ENCODE data around the gene ITM2C. TPM values are rescaled to one million over a fixed set of nuclear protein-coding genes. Genes with fewer than 3 reads are reported as not detected.

ITM2C gene
- total and polyA plus RNA-seq, 9 donors: 52.3 to 96.2 (median 67.8) TPM

- intact Hi-C loops (cut with DNase I): no loop called here
- Histone ChIP-seq H3K27me3 (no peaks in the 10 kb centered on the region), H3K4me3 (no peak overlapping the region), H3K36me3 (no peaks in the 10 kb centered on the region), H3K4me1 (ENCODE audit: insufficient read depth) (peaks cover 6% of the 10 kb centered on the region), H3K27ac (no peak overlapping the region), H3K9me3 (no peaks in the 10 kb centered on the region)
- 65 to 70% (median 68%) methylated on average over 19 of the region's 19 CpGs for WGBS, 3 donors
- TF ChIP-seq POLR2A (IDR thresholded peaks at IDR 0.05) (no peak), CTCF (IDR thresholded peaks at IDR 0.05) (no peak), EP300 (IDR thresholded peaks at IDR 0.05) (no peak)
- DNase-seq: no peak
Observed at GRCh38 chr2:230868947-230869913, 4.5 kb downstream of the ITM2C start.

GRCh38 chr2:230869914-230870543, 5.3 kb downstream of the ITM2C start:
- no peak for DNase-seq
- Histone ChIP-seq H3K27ac (no peak overlapping the region), H3K4me1 (ENCODE audit: insufficient read depth) (peaks cover 5% of the 10 kb centered on the region)

DNA sequence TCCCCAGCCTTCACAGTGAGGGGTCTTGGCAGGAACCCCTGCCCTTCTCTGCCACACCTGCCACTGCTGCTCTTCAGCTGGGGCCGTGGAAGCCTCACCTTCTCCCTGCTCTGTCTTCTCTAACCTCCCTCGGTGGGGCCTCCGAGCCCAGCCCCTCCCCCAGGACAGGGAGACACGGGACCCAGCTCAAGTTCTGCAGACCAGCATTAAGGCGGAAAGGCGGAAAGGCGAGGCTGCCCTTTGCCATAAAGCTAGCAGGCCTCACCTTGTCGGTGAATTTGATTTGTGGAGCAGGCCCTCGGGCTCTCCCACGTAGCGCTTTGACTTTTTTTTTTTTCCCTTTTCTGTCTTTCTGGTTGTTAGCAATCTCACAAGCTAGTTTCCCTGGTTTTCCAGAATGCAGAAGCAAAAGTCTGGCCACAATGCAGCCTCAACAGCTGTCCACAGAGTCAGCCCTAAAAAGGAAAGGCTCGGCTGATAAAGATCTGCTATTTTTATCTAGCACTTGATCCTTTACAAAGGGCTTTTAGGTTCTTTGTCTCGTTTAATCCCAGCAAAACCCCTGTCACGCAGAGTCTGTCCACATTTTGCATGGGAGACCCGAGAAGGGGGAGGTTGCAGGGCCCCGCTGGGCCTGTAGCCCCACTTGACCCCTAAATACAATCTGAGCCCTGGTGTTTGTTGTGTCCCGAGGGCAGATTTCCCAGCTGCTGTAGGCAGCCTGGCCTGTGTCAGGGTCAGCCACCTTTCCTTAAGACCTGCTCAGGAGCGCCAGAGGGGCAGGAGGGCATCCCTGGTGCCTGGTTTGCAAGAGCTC, 6.0 kb downstream of the ITM2C start:
- Histone ChIP-seq H3K4me1 (ENCODE audit: insufficient read depth) (peaks cover 5% of the 10 kb centered on the region), H3K27me3 (no peaks in the 10 kb centered on the region), H3K36me3 (no peaks in the 10 kb centered on the region), H3K27ac (no peak overlapping the region), H3K4me3 (no peak overlapping the region), H3K9me3 (no peaks in the 10 kb centered on the region)
- intact Hi-C loops (cut with DNase I): no loop called here
- TF ChIP-seq POLR2A (IDR thresholded peaks at IDR 0.05): no peak
- no peak for TF ChIP-seq EP300 (IDR thresholded peaks at IDR 0.05)
- no peak for TF ChIP-seq CTCF (IDR thresholded peaks at IDR 0.05)
- 72 to 75% (median 74%) methylated on average over 18 of the region's 18 CpGs for WGBS, 3 donors
- DNase-seq: no peak

More at GRCh38 chr2:230869914-230870543, 5.3 kb downstream of the ITM2C start:
- no peak overlapping the region for H3K4me3 ChIP-seq
- TF ChIP-seq EP300 (IDR thresholded peaks at IDR 0.05) (no peak), CTCF (IDR thresholded peaks at IDR 0.05) (no peak), POLR2A (IDR thresholded peaks at IDR 0.05) (no peak)
- H3K9me3 ChIP-seq: no peaks in the 10 kb centered on the region
- H3K36me3 ChIP-seq: no peaks in the 10 kb centered on the region
- WGBS, 3 donors: 89 to 96% (median 92%) methylated on average over 10 to 11 of the region's 11 CpGs
- intact Hi-C loops (cut with DNase I): no loop called here
- H3K27me3 ChIP-seq: no peaks in the 10 kb centered on the region

Measured in ovary (tissue), 9 donors.